GM20431 (cell line): Measurements from ENCODE around the gene FAM234A.
"Not testable (repeated sequence)": the region's sequence is repeated elsewhere in the genome, so short reads cannot be mapped to it uniquely, and the experiment has no call there.

Experiments used
- in situ Hi-C: fragments of 300-500 bp; cut with MseI, MboI; formaldehyde crosslinking; loops from one replicate; pipeline ENCODE4 v1.15.0; 2020; ENCODE audit warnings: low sequenced_read_pairs; ENCODE audit not compliant: unreplicated experiment

The FAM234A gene

DNA sequence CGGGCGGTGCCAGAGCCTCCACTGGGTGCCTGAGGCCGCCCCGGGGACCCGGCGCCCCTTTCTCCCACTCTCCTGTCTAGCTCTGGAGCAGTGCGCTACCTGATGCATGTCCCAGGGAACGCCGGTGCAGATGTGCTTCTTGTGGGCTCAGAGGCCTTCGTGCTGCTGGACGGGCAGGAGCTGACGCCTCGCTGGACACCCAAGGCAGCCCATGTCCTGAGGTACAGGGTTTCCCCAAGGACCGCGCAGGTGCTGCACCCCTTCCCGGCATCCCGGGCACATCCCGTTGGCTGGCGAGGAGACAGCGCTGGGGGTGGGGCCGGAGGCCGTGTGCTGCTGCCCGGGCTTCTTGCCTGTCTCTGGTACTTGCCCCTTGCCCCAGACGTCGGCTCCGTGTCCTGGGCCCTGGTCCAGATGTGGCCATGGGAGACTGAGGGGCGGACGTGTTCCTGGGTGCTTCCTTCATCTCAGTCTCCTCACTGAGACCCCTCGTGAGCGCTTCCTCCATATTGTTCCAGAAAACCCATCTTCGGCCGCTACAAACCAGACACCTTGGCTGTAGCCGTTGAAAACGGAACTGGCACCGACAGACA is 28.7 kb downstream of the FAM234A start:
- in situ Hi-C loops, result no loop called here

- in situ Hi-C loops, result no loop called here
Observed at GRCh38 chr16:263944-264343, 29.3 kb downstream of the FAM234A start.

GRCh38 chr16:264440-264951 is 29.9 kb downstream of the FAM234A start:
- in situ Hi-C loops, result no loop called here

- in situ Hi-C loops, result no loop called here
Observed at GRCh38 chr16:265002-265529, 30.4 kb downstream of the FAM234A start.

DNA sequence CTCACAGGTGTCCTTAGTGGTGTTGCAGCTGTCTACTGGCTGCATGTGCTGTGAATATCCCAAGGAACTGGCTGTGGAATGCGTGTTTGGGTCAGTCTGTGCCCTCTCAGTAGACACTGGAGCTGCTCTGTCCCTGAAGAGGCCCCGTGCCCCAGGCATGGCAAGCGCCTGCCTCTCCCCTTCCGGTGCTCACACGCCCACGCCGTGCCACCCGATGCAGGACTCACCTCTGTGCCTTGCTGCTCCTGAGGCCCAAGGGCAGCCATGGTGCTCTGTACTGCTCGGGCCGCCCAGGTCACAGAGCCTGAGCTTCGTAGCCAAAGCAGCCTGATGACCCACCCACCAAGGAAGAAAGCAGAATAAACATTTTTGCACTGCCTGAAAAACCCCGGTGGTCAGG is 31.1 kb downstream of the FAM234A start:
- in situ Hi-C loops, result no loop called here

DNA sequence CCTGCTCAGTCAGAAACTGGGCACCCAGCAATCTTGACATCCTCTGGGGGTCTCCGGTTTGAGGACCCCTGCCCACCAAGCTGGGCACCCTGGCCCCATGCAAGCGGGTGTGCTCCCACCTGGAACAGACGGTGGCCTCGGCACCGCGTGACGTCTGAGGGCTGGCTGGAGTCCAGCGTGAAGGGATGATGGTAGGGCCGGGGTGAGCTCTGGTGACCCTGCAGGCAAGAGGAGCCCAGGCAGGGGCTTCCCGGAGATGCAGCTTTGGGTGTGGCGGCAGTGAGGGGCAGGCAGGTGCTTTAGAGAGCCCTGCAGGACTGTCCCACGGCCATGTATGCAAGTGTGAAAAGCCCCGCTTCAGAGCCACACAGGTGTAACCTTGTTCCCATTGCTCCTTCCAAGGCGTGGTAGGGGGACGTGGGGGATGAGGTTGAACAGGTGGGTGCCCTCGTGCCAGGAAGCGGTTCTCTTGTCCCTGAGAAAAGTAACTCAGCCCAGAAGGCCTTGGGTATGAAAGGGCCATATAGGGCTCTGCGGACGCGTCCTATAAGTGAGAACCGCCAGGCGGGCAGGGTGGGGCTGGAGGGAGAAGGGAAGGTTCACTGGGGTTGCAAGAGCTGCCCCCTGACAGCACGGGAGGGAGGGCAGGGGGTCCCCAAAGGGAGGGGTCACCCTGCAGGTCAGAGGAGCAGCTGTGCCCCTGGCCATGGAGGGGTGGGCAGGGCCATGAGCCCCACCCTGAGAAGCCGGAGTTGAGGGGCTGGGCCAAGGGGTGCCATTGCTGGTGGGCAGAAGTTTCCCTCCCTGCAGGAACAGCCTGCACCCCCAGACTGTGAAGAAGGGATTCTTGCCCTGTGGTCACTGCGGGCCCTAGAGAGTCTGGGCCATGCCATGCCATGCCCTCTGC is 31.9 kb downstream of the FAM234A start:
- in situ Hi-C loops, result no loop called here

- in situ Hi-C loops, result not testable (repeated sequence)
Observed at GRCh38 chr16:267562-267961, 32.9 kb downstream of the FAM234A start.

DNA sequence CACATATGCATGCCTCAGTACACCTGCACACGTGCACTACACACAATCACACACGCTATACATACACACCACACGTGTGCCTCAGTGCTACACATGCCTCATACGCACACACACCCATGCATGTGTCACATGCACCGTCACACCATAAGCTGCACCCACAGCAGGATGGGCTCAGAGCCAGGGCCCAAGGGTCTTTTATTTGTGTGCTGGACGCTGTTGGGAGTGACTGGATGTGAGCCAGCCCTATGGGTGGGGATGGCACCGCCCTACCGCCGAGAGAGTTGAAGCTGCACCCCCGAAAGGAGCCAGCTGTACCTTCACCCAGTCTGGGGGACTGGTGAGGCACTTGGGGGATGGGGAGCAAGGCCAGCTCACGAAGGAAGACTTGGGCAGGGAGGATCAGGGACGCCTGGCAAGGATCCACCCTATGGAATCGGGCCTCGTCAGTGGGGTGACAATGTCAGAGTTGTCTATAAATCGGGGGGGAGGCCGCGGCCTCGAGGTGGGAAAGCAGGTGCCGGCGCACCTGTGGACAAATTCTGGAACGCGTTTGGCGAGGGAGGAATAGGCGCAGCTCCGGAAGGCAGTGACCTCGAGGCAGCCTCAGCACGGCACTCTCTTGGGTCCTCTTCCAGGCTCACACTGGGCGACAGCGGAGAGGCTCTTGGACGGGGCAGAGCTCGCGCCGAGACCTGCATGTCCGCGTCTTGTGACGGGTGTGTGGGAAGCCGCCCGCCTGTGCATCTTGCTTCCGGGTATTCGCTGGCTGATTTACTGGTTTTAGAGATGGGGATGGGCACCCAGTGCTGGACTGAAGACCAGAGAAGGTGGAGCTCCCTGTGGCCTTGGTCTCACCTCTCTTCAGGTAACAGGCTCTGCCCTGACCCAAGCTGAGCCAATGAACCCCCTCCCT is 33.8 kb downstream of the FAM234A start:
- in situ Hi-C loops, result no loop called here

DNA sequence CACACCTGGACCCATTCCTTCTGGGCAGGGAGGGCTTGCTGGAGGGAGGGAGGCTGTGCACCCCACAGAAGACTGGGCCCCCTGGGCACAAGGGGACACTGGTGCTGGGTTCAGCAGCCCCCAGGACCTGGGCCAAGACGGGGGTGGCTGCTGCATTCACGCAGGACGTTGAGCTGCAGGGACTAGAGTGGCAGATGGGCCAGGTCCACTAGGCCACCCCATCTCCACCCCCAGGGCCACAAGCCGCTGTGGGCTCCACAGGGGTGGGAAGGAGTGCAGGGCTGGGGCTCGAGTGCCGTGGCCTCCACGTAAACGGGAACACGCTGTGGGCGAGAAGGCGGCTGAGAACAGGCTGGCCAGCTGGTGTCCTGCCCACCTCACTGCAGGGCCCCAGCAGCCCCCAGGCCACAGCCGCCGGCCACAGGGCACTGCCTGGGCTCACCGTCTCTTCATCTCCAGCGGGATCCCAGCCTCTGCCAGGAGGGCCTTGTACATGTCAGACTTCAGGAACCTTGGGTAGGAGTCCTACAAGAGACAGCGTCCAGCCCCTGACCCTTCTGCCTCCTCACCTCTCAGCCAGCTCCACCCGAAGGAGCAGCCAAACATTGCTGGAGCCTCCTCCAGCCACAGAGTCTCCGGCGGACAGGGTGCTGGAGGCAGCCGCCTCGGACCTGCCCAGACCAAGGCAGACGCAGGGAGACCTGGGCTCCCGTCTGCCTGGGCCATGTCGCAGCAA is 34.6 kb downstream of the FAM234A start:
- in situ Hi-C loops, result no loop called here

GRCh38 chr16:270381-271255 is 36.0 kb downstream of the FAM234A start:
- in situ Hi-C loops, result no loop called here

DNA sequence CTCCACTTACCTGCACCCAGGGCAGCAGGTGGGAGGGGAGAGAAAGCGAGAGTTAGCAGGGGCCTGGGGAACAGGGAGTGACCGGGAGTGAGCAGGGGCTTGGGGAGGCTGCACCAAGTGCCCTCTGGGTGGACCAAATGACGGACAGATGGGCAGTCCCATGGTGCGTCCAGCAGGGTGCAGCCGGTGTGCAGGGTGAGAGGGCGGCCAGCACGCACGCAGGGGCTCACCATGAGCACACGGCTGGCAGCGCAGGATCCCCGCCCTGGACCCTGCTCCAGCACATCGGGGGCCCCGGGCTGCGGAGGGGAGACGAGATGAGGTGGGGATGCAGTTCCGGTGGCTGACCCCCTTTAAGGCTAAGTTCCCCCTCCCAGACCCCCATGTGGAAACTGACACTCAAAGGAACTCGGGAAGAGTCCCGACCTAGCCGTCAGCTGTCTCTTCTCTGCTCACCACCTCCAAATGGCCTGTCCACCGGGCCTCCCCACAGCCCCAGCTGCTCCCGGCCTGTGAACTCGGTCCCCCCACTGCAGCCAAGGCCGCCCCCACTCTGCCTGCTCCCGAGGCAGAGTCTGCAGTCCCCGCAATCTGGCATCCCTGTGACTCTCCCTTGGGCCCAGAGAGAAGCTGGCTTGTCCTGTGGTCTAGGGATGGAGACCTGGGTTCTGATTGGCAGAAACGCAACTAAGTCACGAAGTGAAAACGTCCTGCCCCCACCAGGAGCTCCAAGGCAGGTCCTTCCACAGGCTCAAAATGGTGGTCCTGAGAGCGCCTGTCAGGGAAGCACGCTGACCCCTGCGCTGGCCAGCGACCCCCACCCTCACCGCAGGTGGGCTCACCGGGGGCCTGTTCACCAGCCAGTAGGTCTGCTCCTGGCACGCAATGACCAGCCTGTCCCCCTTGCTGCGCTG is 38.3 kb downstream of the FAM234A start:
- in situ Hi-C loops, result no loop called here

GRCh38 chr16:273547-274421 is 39.2 kb downstream of the FAM234A start:
- in situ Hi-C loops, result no loop called here

DNA sequence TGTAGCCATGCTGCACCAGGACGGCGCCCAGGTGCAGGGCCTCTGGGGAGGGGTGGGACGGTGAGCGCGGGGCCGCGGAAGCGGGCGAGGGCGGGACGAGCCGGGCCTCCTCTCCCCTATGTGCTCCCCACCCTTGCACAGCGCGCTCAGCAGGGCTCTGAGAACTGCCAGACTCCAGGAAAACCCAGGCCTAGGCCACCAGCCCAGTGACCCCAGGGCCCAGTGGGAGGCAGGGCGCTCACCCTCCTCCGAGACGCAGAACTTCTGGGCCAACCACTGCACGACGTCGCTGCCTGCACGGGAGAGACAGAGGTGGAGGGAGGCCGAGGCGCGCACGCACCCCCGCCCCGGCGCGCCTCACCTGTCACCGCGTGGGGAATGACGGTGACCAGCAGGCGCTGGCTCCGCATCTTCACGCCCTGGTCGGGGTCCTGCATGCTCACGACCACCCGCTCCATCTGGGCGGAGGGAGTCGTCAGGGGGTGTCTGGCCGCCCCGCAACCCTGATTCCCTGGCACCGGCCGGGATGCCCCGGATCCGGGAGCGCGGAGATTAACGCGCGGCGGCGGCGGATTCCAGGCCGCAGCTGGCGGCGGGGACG is 40.5 kb downstream of the FAM234A start:
- in situ Hi-C loops, result no loop called here

DNA sequence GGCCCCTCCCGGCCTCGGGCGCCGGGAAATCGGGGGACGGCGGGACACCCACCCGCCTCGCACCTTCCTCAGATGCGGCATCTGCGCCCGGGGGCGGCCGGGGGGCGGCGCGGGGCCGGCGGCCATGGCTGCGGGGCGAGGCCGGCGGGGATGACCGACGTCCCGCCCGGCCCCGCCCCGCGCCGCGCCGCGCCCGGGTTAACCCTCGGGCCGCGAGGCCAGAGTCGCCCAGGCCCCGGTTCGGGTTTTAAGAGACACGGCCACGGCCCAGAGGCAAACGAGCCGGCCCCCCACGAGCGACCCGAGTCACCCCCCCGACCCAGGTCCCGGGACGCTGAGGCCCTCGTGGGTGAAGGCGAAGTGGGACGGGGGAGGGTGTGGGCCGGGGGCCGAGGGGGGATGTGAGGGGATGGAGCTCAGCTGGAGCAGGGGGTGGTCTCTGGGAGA is 41.2 kb downstream of the FAM234A start, which contains the start of gene RGS11:
TSS of gene RGS11 (minus strand) at position 159 of the 447 bp plus-strand sequence. CDS start at position 126, 33 bp downstream.
- in situ Hi-C loops, result no loop called here

DNA sequence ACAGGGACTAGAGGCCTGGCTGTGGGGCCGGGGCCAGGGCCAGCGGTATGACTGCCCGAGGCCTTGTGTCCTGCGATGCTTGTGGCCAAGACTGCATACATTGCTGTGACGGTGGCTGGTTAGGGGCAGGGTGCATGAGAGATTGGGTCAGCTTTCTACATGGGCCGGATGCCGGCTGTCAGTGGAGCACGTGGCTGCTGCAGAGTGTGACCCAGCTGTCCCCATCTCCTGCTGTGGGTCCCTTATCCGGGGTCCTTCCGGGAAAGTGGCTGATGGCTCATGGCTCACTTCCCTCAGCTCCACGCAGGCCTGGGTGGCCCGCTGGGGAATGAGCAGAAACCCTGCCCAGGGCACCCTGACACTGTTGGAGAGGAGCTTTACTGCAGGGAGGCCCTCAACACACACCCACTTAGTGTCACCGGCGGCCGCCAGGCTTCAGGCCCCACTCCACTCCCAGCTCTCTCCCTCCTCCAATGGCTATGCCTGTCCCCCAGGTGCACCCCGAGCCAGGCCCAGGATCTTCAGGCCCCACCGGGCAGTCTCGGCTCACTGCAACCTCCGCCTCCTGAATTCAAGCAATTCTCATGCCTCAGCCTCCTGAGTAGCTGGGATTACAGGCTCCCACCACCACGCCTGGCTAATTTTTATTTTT is 41.9 kb downstream of the FAM234A start:
- in situ Hi-C loops, result no loop called here
